ENCODE data around the gene ADK. TPM values are rescaled to one million over a fixed set of nuclear protein-coding genes. Genes with fewer than 3 reads are reported as not detected.

Gene ADK
- total and polyA plus RNA-seq, 2 donors (not counting 1 experiment from before 2014, with no cell fraction given) = 25.3 to 47.8 TPM

- no peak overlapping the region for H3K4me2 ChIP-seq (ENCODE audit: extremely low read depth, insufficient read depth, low read length)
- H3K27ac ChIP-seq (ENCODE audit: insufficient read depth, low read length) = no peak overlapping the region
- H3K9me3 ChIP-seq (ENCODE audit: control insufficient read depth, insufficient read depth, low read depth, low read length) = no peaks in the 10 kb centered on the region
- no peak overlapping the region for H3K4me3 ChIP-seq (replicated peaks in 1 of 4; ENCODE audit: control extremely low read depth in 1 of 4, insufficient read depth in 1 of 4, low read depth in 3 of 4, low read length in 4 of 4)
- H3K27me3 ChIP-seq (ENCODE audit: control insufficient read depth, insufficient read depth, low read length) = no peaks in the 10 kb centered on the region
- no peak for DNase-seq (ENCODE audit: low read depth in 2 of 2)
- no peaks in the 10 kb centered on the region for H3K79me2 ChIP-seq (ENCODE audit: control insufficient read depth, insufficient read depth, low read length)
- TF ChIP-seq EZH2 (IDR thresholded peaks at IDR 0.05; ENCODE audit: low read length, missing control alignments) = no peak
- TF ChIP-seq, protein P1, sequence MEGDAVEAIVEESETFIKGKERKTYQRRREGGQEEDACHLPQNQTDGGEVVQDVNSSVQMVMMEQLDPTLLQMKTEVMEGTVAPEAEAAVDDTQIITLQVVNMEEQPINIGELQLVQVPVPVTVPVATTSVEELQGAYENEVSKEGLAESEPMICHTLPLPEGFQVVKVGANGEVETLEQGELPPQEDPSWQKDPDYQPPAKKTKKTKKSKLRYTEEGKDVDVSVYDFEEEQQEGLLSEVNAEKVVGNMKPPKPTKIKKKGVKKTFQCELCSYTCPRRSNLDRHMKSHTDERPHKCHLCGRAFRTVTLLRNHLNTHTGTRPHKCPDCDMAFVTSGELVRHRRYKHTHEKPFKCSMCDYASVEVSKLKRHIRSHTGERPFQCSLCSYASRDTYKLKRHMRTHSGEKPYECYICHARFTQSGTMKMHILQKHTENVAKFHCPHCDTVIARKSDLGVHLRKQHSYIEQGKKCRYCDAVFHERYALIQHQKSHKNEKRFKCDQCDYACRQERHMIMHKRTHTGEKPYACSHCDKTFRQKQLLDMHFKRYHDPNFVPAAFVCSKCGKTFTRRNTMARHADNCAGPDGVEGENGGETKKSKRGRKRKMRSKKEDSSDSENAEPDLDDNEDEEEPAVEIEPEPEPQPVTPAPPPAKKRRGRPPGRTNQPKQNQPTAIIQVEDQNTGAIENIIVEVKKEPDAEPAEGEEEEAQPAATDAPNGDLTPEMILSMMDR (conservative IDR thresholded peaks at IDR 0.05 in 1 of 2, IDR thresholded peaks at IDR 0.05 in 1 of 2; ENCODE audit: low read depth in 1 of 2, low read length in 2 of 2) = no peak
- H4K20me1 ChIP-seq (ENCODE audit: control insufficient read depth, extremely low read depth, insufficient read depth, low read length) = no peaks in the 10 kb centered on the region
- no peak overlapping the region for H2AFZ ChIP-seq (ENCODE audit: low read length)
- no peak overlapping the region for H3K9ac ChIP-seq (ENCODE audit: insufficient read depth, low read length)
- H3K4me1 ChIP-seq (ENCODE audit: control insufficient read depth, extremely low read depth, insufficient read depth, low read length) = peaks cover 8% of the 10 kb centered on the region
- H3K36me3 ChIP-seq (ENCODE audit: control insufficient read depth, insufficient read depth, low read length) = no peaks in the 10 kb centered on the region
Measured at GRCh38 chr10:74587109-74587854, 436.3 kb downstream of the ADK start.

DNA sequence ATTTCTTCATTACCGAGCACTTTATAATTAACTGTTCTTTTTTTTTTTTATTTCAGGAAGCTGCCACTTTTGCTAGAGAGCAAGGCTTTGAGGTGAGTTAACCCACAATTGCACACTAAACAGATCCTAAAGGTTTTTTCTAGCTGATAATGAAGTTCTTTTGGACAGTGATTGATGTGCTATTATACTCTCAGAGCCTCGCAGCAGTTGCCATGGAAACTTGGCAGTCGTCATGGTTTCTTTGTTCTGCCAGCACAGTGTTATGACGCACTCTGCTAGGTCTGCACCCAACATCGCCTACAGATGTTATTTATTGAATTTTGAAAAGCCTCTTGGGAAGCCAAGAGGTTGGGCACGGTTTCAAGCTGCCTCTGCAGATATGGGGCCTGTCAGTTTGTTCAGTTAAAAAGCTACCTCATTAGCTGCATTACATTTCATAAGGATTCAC lies 438.2 kb downstream of the ADK start:
- H3K4me2 ChIP-seq (ENCODE audit: extremely low read depth, insufficient read depth, low read length) = peak overlapping the region; percentile 52
- H3K27me3 ChIP-seq (ENCODE audit: control insufficient read depth, insufficient read depth, low read length) = no peaks in the 10 kb centered on the region

GRCh38 chr10:74589851-74590250 lies 438.8 kb downstream of the ADK start:
- H3K36me3 ChIP-seq (ENCODE audit: control insufficient read depth, insufficient read depth, low read length) = no peaks in the 10 kb centered on the region
- H4K20me1 ChIP-seq (ENCODE audit: control insufficient read depth, extremely low read depth, insufficient read depth, low read length) = no peaks in the 10 kb centered on the region
- H2AFZ ChIP-seq (ENCODE audit: low read length) = no peak overlapping the region
- peak overlapping the region; percentile 52 for H3K4me2 ChIP-seq (ENCODE audit: extremely low read depth, insufficient read depth, low read length)
- no peak for TF ChIP-seq EZH2 (IDR thresholded peaks at IDR 0.05; ENCODE audit: low read length, missing control alignments)
- TF ChIP-seq, protein P1 (conservative IDR thresholded peaks at IDR 0.05 in 1 of 2, IDR thresholded peaks at IDR 0.05 in 1 of 2; ENCODE audit: low read depth in 1 of 2, low read length in 2 of 2) = no peak
- H3K9me3 ChIP-seq (ENCODE audit: control insufficient read depth, insufficient read depth, low read depth, low read length) = no peaks in the 10 kb centered on the region
- no peaks in the 10 kb centered on the region for H3K27me3 ChIP-seq (ENCODE audit: control insufficient read depth, insufficient read depth, low read length)
- no peaks in the 10 kb centered on the region for H3K79me2 ChIP-seq (ENCODE audit: control insufficient read depth, insufficient read depth, low read length)
- no peak overlapping the region for H3K9ac ChIP-seq (ENCODE audit: insufficient read depth, low read length)
- peak in 1 of 2 donors; percentile 12 for DNase-seq (ENCODE audit: low read depth in 2 of 2)
- H3K27ac ChIP-seq (ENCODE audit: insufficient read depth, low read length) = peak overlapping the region; percentile 41
- H3K4me3 ChIP-seq (replicated peaks in 1 of 4; ENCODE audit: control extremely low read depth in 1 of 4, insufficient read depth in 1 of 4, low read depth in 3 of 4, low read length in 4 of 4) = no peak overlapping the region
- peaks cover 11% of the 10 kb centered on the region for H3K4me1 ChIP-seq (ENCODE audit: control insufficient read depth, extremely low read depth, insufficient read depth, low read length)

More for the DNA sequence above, 438.2 kb downstream of the ADK start:
- Histone ChIP-seq H2AFZ (ENCODE audit: low read length) (no peak overlapping the region), H4K20me1 (ENCODE audit: control insufficient read depth, extremely low read depth, insufficient read depth, low read length) (no peaks in the 10 kb centered on the region), H3K36me3 (ENCODE audit: control insufficient read depth, insufficient read depth, low read length) (no peaks in the 10 kb centered on the region), H3K4me3 (replicated peaks in 1 of 4; ENCODE audit: control extremely low read depth in 1 of 4, insufficient read depth in 1 of 4, low read depth in 3 of 4, low read length in 4 of 4) (no peak overlapping the region), H3K4me1 (ENCODE audit: control insufficient read depth, extremely low read depth, insufficient read depth, low read length) (peaks cover 11% of the 10 kb centered on the region), H3K79me2 (ENCODE audit: control insufficient read depth, insufficient read depth, low read length) (no peaks in the 10 kb centered on the region), H3K9ac (ENCODE audit: insufficient read depth, low read length) (no peak overlapping the region), H3K9me3 (ENCODE audit: control insufficient read depth, insufficient read depth, low read depth, low read length) (no peaks in the 10 kb centered on the region), H3K27ac (ENCODE audit: insufficient read depth, low read length) (peak overlapping the region; percentile 41)
- DNase-seq (ENCODE audit: low read depth in 2 of 2) = peak; percentile 99 to 100
- TF ChIP-seq, protein P1 (conservative IDR thresholded peaks at IDR 0.05 in 1 of 2, IDR thresholded peaks at IDR 0.05 in 1 of 2; ENCODE audit: low read depth in 1 of 2, low read length in 2 of 2) = no peak
- TF ChIP-seq EZH2 (IDR thresholded peaks at IDR 0.05; ENCODE audit: low read length, missing control alignments) = no peak

All from fibroblast of lung (primary cell).